RWPE1 (cell line): ENCODE measurements around the gene ECHS1.

Experiments
- CTCF ChIA-PET: fragments of 350-600 bp; sonication (Branson Sonifier 250); formaldehyde crosslinking; extraction: SDS; loops from one replicate; lab custom pipeline; 2021; lab: Yijun Ruan, JAX
- POLR2A ChIA-PET: fragments of 400-600 bp; formaldehyde crosslinking; extraction: SDS; loops from one replicate; lab custom pipeline; 2020; ENCODE audit warnings: antibody characterized with exemption; ENCODE audit not compliant: low non-redundant PET; lab: Yijun Ruan, JAX
- DNase-seq: peaks from one replicate; pipeline ENCODE4 v3.0.0; 2012; ENCODE audit warnings: low spot score
- H3K27ac ChIP-seq: fragments of 450-650 bp; 2 replicates; pipeline ENCODE4 v1.5.1; 2017
- CTCF ChIP-seq: fragments of 450-650 bp; conservative IDR thresholded peaks from 2 replicates; pipeline ENCODE4 v1.5.1; 2017; ENCODE audit warnings: low read depth, mild to moderate bottlenecking

Gene ECHS1

DNA sequence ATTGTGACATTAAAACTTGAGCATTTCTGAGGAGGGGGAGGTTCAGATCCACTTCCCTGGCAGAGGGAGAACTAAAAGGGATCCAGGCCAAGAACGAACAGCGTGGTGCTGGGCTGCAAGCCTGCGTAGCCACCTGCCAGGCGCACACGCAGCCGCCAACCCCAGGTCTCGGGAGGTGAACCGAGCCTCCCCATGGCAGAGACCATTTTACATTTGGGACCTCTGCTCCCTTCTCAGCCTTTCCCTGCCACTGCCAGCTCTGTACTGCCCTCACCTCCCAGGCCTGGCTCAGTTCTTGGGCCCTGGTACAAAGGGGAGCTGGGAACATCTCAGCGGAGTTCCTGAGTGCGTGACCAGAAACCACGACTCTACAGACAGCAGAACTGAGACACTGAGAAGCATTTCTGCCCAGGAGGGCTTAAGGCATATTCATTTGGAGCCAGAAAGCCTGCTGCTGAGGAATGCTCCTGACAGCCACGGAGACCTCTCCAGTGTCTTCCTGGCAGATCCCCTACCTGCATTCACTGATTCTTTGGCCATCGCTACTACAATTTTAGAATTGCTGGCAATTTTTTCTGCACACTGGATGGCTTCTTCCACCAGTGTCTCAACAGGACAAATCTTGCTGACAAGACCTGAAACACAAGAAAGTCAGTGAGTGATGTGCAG lies 7.6 kb downstream of the ECHS1 start:
- no peak overlapping the region; the same call in 1 of the 2 replicates for H3K27ac ChIP-seq
- POLR2A ChIA-PET = no interaction called here
- TF ChIP-seq CTCF = no peak
- no peak for DNase-seq
- CTCF ChIA-PET = no interaction called here

- ChIA-PET POLR2A (no interaction called here), CTCF (interaction anchor here (0.7 kb wide), 1 partner anchor 14 kb away, joined by 3 read pairs; no protein-coding TSS in a partner anchor)
- no peak overlapping the region; the same call in 1 of the 2 replicates for H3K27ac ChIP-seq
- DNase-seq = no peak
- TF ChIP-seq CTCF = no peak
Measured at GRCh38 chr10:133364645-133365431, 8.3 kb downstream of the ECHS1 start.

DNA sequence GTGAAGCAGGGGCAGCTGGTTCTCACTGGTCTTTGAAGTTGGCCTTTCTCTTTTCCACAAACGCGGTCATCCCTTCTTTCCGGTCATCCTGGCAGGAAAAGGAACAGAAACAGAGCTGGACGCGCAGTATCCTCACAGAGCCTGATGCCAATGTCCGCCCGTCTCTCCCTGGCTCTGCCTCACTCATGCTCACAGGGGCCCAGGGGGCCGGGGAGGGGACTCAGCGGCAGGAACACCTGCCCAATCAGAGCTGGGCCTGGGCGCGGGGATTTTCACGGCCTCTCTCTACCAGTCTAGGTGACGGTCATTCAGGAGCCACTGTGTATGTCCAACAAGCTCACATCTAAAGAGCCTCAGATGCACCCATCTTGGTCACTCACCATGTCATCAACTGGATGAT lies 10.3 kb downstream of the ECHS1 start:
- DNase-seq = no peak
- ChIA-PET POLR2A (no interaction called here), CTCF (no interaction called here)
- H3K27ac ChIP-seq = peak overlapping the region; percentile 36
- TF ChIP-seq CTCF = no peak

DNA sequence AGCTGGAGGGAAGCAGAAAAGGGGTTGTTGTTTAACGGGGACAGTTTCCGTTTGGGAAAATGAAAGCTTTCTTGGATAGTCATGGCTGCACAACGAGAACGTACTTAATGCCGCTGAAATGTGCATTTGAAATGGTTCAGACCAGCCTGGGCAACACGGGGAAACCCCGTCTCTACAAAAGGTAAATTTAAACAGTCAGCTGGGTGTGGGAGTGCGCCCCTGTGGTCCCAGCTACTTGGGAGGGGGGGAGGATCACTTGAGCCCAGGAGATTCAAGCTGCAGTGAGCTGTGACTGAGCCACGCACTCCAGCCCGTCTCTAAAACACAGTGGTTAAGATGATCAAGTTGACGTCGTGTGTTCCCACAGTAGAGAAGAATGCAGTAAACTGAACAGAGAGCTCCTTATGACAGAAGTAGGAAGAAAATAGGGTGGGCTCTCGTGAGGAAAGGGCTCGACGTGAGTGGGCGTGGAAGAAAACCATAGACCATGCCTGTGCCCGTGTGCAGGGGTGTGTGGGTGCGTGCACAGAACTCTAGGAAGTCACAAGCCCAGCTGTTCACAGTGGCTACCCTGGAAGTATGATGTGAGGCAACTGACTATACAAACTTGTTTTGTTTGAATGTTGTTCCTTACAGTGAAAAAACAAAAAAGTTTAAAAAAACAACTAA lies 11.2 kb downstream of the ECHS1 start:
- ChIA-PET CTCF (no interaction called here), POLR2A (interaction anchor here (1.1 to 1.6 kb wide), 2 partner anchors 11 to 77 kb away, joined by 4 to 8 read pairs; partner anchors contain the start of gene ECHS1)
- DNase-seq = no peak
- TF ChIP-seq CTCF = no peak
- H3K27ac ChIP-seq = peak overlapping the region; percentile 36

- ChIA-PET CTCF (interaction anchor here (0.6 kb wide), 1 partner anchor 16 kb away, joined by 5 read pairs; no protein-coding TSS in a partner anchor), POLR2A (interaction anchor here (1.1 to 1.6 kb wide), 2 partner anchors 12 to 78 kb away, joined by 4 to 8 read pairs; partner anchors contain the start of gene ECHS1)
- peak overlapping the region; percentile 36; the same call in 1 of the 2 replicates for H3K27ac ChIP-seq
- no peak for TF ChIP-seq CTCF
- no peak for DNase-seq
Measured at GRCh38 chr10:133361227-133361626, 11.9 kb downstream of the ECHS1 start.
